ENCODE results near the gene SDC1. TPM values are rescaled to one million over a fixed set of nuclear protein-coding genes. Genes with fewer than 3 reads are reported as not detected.

SDC1 gene
- polyA plus RNA-seq, 1 of the 3 experiments (the other 2 are of a cell fraction) = 122 TPM

- CTCF ChIA-PET = interaction anchor here (1.6 to 2.2 kb wide), 2 partner anchors 16 to 47 kb away, joined by 4 to 7 read pairs; no protein-coding TSS in a partner anchor
- WGBS (ENCODE audit: low lambda C conversion rate) = 92% methylated on average over 14 of the region's 14 CpGs
These were observed 46.7 kb downstream of the SDC1 start for GRCh38 chr2:20178249-20178607.

More at GRCh38 chr2:20178249-20178607, 46.7 kb downstream of the SDC1 start:
- Histone ChIP-seq H3K4me3 (ENCODE audit: low read depth in 2 of 2, low read length in 1 of 2) (no peak overlapping the region), H3K9me3 (no peaks in the 10 kb centered on the region), H3K27ac (ENCODE audit: low read depth in 2 of 2, low read length in 1 of 2) (no peak overlapping the region), H3K9ac (no peak overlapping the region), H3K4me1 (ENCODE audit: control insufficient read depth in 1 of 2, insufficient read depth in 2 of 2, low read depth in 1 of 2, low read length in 1 of 2) (peaks cover 7 to 17% of the 10 kb centered on the region in 2 experiments; a peak in 2 of 4 replicates), H3F3A (replicated peaks; ENCODE audit: insufficient read depth) (no peaks in the 10 kb centered on the region), H3K9me2 (no peaks in the 10 kb centered on the region), H3K27me3 (ENCODE audit: insufficient read depth) (no peaks in the 10 kb centered on the region), H4K20me1 (ENCODE audit: insufficient read depth) (no peaks in the 10 kb centered on the region), H2AFZ (ENCODE audit: low read depth) (no peak overlapping the region), H3K36me3 (replicated peaks in 1 of 2; ENCODE audit: control insufficient read depth in 1 of 2, insufficient read depth in 2 of 2, low read length in 1 of 2) (no peaks in the 10 kb centered on the region), H3K4me2 (no peak overlapping the region), H3K79me2 (ENCODE audit: insufficient read depth) (no peaks in the 10 kb centered on the region)
- POLR2A ChIA-PET = no interaction called here
- TF ChIP-seq MEF2A (IDR thresholded peaks at IDR 0.05; ENCODE audit: borderline replicate concordance, low read depth) (no peak), POLR2AphosphoS5 (IDR thresholded peaks at IDR 0.05; ENCODE audit: low read depth, low read length) (no peak), ELF1 (IDR thresholded peaks at IDR 0.05) (no peak), TEAD4 (IDR thresholded peaks at IDR 0.05; ENCODE audit: borderline replicate concordance, insufficient read depth) (no peak), TCF12 (IDR thresholded peaks at IDR 0.05) (no peak), USF1 (IDR thresholded peaks at IDR 0.05; ENCODE audit: borderline replicate concordance, low read depth) (no peak), SIN3A (IDR thresholded peaks at IDR 0.05; ENCODE audit: borderline replicate concordance, low read depth, low read length) (no peak), RXRA (IDR thresholded peaks at IDR 0.05; ENCODE audit: borderline replicate concordance, low read depth) (no peak), RAD21 (IDR thresholded peaks at IDR 0.05; ENCODE audit: low read length) (no peak), NRF1 (IDR thresholded peaks at IDR 0.05; ENCODE audit: low read depth, low read length) (no peak), GATA2 (CRISPR knock-in tag; IDR thresholded peaks at IDR 0.05) (no peak), EZH2phosphoT487 (IDR thresholded peaks at IDR 0.05; ENCODE audit: borderline replicate concordance, low read depth) (no peak), IRF3 (IDR thresholded peaks at IDR 0.05; ENCODE audit: low read depth, low read length) (no peak), EP300 (IDR thresholded peaks at IDR 0.05; ENCODE audit: borderline replicate concordance in 1 of 2, low read depth in 1 of 2, low read length in 1 of 2) (no peak), FOXJ3 (CRISPR knock-in tag; IDR thresholded peaks at IDR 0.05) (no peak), GABPA (IDR thresholded peaks at IDR 0.05; ENCODE audit: low read depth) (no peak), FOXM1 (IDR thresholded peaks at IDR 0.05; ENCODE audit: low read depth) (no peak)
- TF ChIP-seq, protein P1, sequence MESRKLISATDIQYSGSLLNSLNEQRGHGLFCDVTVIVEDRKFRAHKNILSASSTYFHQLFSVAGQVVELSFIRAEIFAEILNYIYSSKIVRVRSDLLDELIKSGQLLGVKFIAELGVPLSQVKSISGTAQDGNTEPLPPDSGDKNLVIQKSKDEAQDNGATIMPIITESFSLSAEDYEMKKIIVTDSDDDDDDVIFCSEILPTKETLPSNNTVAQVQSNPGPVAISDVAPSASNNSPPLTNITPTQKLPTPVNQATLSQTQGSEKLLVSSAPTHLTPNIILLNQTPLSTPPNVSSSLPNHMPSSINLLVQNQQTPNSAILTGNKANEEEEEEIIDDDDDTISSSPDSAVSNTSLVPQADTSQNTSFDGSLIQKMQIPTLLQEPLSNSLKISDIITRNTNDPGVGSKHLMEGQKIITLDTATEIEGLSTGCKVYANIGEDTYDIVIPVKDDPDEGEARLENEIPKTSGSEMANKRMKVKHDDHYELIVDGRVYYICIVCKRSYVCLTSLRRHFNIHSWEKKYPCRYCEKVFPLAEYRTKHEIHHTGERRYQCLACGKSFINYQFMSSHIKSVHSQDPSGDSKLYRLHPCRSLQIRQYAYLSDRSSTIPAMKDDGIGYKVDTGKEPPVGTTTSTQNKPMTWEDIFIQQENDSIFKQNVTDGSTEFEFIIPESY (IDR thresholded peaks at IDR 0.05; ENCODE audit: borderline replicate concordance, low read depth) = no peak
- TF ChIP-seq, protein P2, sequence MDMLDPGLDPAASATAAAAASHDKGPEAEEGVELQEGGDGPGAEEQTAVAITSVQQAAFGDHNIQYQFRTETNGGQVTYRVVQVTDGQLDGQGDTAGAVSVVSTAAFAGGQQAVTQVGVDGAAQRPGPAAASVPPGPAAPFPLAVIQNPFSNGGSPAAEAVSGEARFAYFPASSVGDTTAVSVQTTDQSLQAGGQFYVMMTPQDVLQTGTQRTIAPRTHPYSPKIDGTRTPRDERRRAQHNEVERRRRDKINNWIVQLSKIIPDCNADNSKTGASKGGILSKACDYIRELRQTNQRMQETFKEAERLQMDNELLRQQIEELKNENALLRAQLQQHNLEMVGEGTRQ (IDR thresholded peaks at IDR 0.05; ENCODE audit: borderline replicate concordance, low read depth, low read length) = no peak
- no peak for DNase-seq
